H1 (cell line): ENCODE measurements around the gene PDZRN3. TPM values are rescaled to one million over a fixed set of nuclear protein-coding genes. Genes with fewer than 3 reads are reported as not detected.

Source experiments
- CTCF ChIA-PET: fragments of 300-600 bp; sonication (Branson Sonifier 250); formaldehyde crosslinking; loops from one replicate; lab custom pipeline; 2021; ENCODE audit not compliant: partially characterized antibody; lab: Charles Lee
- POLR2A ChIA-PET: fragments of 300-600 bp; sonication (Branson Sonifier 250); formaldehyde crosslinking; loops from one replicate; lab custom pipeline; 2021; ENCODE audit warnings: inconsistent platforms; ENCODE audit not compliant: partially characterized antibody; lab: Charles Lee
- DNase-seq, 2 experiments: peaks; one replicate each; pipeline versions ENCODE4 v3.0.0 to v3.0.0-alpha.2; 2010 to 2022; ENCODE audit warnings: low spot score in 2 of 2, low read depth in 1 of 2, mixed read lengths in 1 of 2
- FAIRE-seq: peaks from 2 replicates; lab custom pipeline; 2011; peaks lifted over from hg19 to GRCh38; lab: Jason Lieb, UNC
- H2AFZ ChIP-seq: 2 replicates; pipeline ENCODE4 v1.8.1; 2012; ENCODE audit warnings: low read length, inconsistent platforms
- H2AK5ac ChIP-seq: 2 replicates; pipeline ENCODE4 v1.6.1; 2013; ENCODE audit warnings: low read depth, low read length
- H2BK120ac ChIP-seq: replicated peaks from 2 replicates; pipeline ENCODE3; 2013; ENCODE audit warnings: low read depth, low read length, inconsistent platforms
- H2BK12ac ChIP-seq: 2 replicates; pipeline ENCODE4 v1.6.1; 2013; ENCODE audit warnings: low read depth, low read length
- H2BK15ac ChIP-seq: 2 replicates; pipeline ENCODE4 v1.6.1; 2013; ENCODE audit warnings: low read length
- H2BK20ac ChIP-seq: 2 replicates; pipeline ENCODE4 v1.6.1; 2013; ENCODE audit warnings: low read length
- H2BK5ac ChIP-seq: 2 replicates; pipeline ENCODE4 v1.6.1; 2013; ENCODE audit warnings: low read depth, low read length
- H3K14ac ChIP-seq: 2 replicates; pipeline ENCODE4 v1.6.1; 2013; ENCODE audit warnings: inconsistent platforms; ENCODE audit not compliant: insufficient read length
- H3K18ac ChIP-seq: 2 replicates; pipeline ENCODE4 v1.6.1; 2013; ENCODE audit warnings: low read length; ENCODE audit errors: extremely low read depth
- H3K23ac ChIP-seq: 2 replicates; pipeline ENCODE4 v1.6.1; 2013; ENCODE audit warnings: inconsistent platforms; ENCODE audit not compliant: insufficient read length
- H3K23me2 ChIP-seq: 2 replicates; pipeline ENCODE4 v1.6.1; 2013; ENCODE audit warnings: low read depth, low read length
- H3K27ac ChIP-seq: 2 replicates; pipeline ENCODE4 v1.6.1; 2011; ENCODE audit warnings: low read depth, low read length, inconsistent platforms
- H3K27me3 ChIP-seq, 4 experiments: replicated peaks in 1 of 4; 1 replicate in 1 of 4; 2 replicates in 3 of 4; pipeline versions ENCODE4 v1.6.1 to v1.8.1; 2011 to 2013; ENCODE audit warnings: low read length in 3 of 4, mild to moderate bottlenecking in 3 of 4, inconsistent platforms in 2 of 4, mixed read lengths in 2 of 4, moderate library complexity in 1 of 4; ENCODE audit not compliant: control insufficient read depth in 3 of 4, insufficient read depth in 3 of 4; ENCODE audit errors: extremely low read depth in 1 of 4
- H3K36me3 ChIP-seq, 4 experiments: 2 replicates each; pipeline versions ENCODE4 v1.6.1 to v1.8.1; 2011 to 2013; ENCODE audit warnings: mild to moderate bottlenecking in 4 of 4, low read length in 3 of 4, moderate library complexity in 2 of 4, control low read depth in 1 of 4, inconsistent platforms in 1 of 4; ENCODE audit not compliant: insufficient read depth in 4 of 4, control insufficient read depth in 2 of 4
- H3K4ac ChIP-seq: replicated peaks from 2 replicates; pipeline ENCODE3; 2013; ENCODE audit warnings: low read length, low read depth, mixed read lengths, inconsistent platforms; ENCODE audit not compliant: insufficient read length
- H3K4me1 ChIP-seq, 4 experiments: replicated peaks in 1 of 4; 1 replicate in 1 of 4; 2 replicates in 3 of 4; pipeline versions ENCODE4 v1.6.1 to v1.8.1; 2011 to 2013; ENCODE audit warnings: low read length in 3 of 4, inconsistent platforms in 2 of 4, mixed read lengths in 1 of 4; ENCODE audit not compliant: insufficient read depth in 4 of 4, control insufficient read depth in 3 of 4
- H3K4me2 ChIP-seq, 2 experiments: 2 replicates each; pipeline versions ENCODE4 v1.6.1 to v1.8.1; 2011 to 2013; ENCODE audit warnings: low read depth in 2 of 2, low read length in 2 of 2, control low read depth in 1 of 2, inconsistent platforms in 1 of 2, mild to moderate bottlenecking in 1 of 2; ENCODE audit not compliant: insufficient read depth in 1 of 2
- H3K4me3 ChIP-seq, 4 experiments: fragments of 200-600, 300-600 bp in 1 of 4; sonication (generic), shearing (Covaris generic), sonication (Bioruptor Twin) in 1 of 4; 2 replicates each; pipeline versions ENCODE4 v1.5.1 to v1.8.1; 2011 to 2016; ENCODE audit warnings: low read length in 4 of 4, low read depth in 3 of 4, control low read depth in 2 of 4, inconsistent platforms in 2 of 4, mild to moderate bottlenecking in 2 of 4, mixed read lengths in 1 of 4, moderate library complexity in 1 of 4; ENCODE audit not compliant: insufficient read depth in 2 of 4; ENCODE audit errors: extremely low read depth in 1 of 4
- H3K56ac ChIP-seq: replicated peaks from 2 replicates; pipeline ENCODE3; 2013; ENCODE audit warnings: low read depth, mild to moderate bottlenecking, mixed read lengths, low read length, inconsistent platforms; ENCODE audit not compliant: insufficient read length
- H3K79me1 ChIP-seq: 2 replicates; pipeline ENCODE4 v1.6.1; 2013; ENCODE audit warnings: low read depth, low read length, control low read depth
- H3K79me2 ChIP-seq, 2 experiments: 2 replicates each; pipeline versions ENCODE4 v1.6.1 to v1.8.1; 2012 to 2013; ENCODE audit warnings: low read length in 2 of 2, mild to moderate bottlenecking in 2 of 2, inconsistent platforms in 1 of 2; ENCODE audit not compliant: insufficient read depth in 2 of 2, control insufficient read depth in 1 of 2
- H3K9ac ChIP-seq, 4 experiments: replicated peaks in 1 of 4; 1 replicate in 1 of 4; 2 replicates in 3 of 4; pipeline versions ENCODE4 v1.6.1 to v1.8.1; 2011 to 2013; ENCODE audit warnings: low read depth in 3 of 4, low read length in 3 of 4, control low read depth in 2 of 4, mild to moderate bottlenecking in 2 of 4, moderate library complexity in 2 of 4, inconsistent platforms in 1 of 4; ENCODE audit errors: extremely low read depth in 1 of 4
- H3K9me3 ChIP-seq, 2 experiments: 2 replicates each; pipeline versions ENCODE4 v1.6.1 to v1.8.1; 2012 to 2013; ENCODE audit warnings: mild to moderate bottlenecking in 2 of 2, moderate library complexity in 2 of 2, control low read depth in 1 of 2, inconsistent platforms in 1 of 2, low read depth in 1 of 2, low read length in 1 of 2, mixed read lengths in 1 of 2; ENCODE audit not compliant: insufficient read depth in 2 of 2
- H4K20me1 ChIP-seq, 2 experiments: replicated peaks in 1 of 2; 2 replicates each; pipeline versions ENCODE3 to v1.8.1; 2011 to 2013; ENCODE audit warnings: inconsistent platforms in 2 of 2, low read length in 2 of 2, mild to moderate bottlenecking in 1 of 2; ENCODE audit not compliant: insufficient read depth in 2 of 2, control insufficient read depth in 1 of 2
- H4K5ac ChIP-seq: 2 replicates; pipeline ENCODE4 v1.6.1; 2013; ENCODE audit warnings: low read length, low read depth, mixed read lengths, inconsistent platforms; ENCODE audit not compliant: insufficient read length
- H4K8ac ChIP-seq: 2 replicates; pipeline ENCODE4 v1.8.0; 2013; ENCODE audit warnings: mild to moderate bottlenecking, moderate library complexity, low read length, inconsistent platforms; ENCODE audit not compliant: insufficient read depth; ENCODE audit errors: extremely low read depth
- H4K91ac ChIP-seq: replicated peaks from 2 replicates; pipeline ENCODE3; 2013; ENCODE audit warnings: low read length, mixed read lengths, inconsistent platforms; ENCODE audit not compliant: insufficient read length
- BCL11A ChIP-seq, 2 experiments: IDR thresholded peaks; one replicate each; pipeline ENCODE4 v1.6.1; 2011; ENCODE audit warnings: low read depth in 2 of 2, low read length in 2 of 2, mild to moderate bottlenecking in 2 of 2
- BRCA1 ChIP-seq: IDR thresholded peaks from 2 replicates; pipeline ENCODE4 v1.6.1; 2012; ENCODE audit warnings: low read depth, low read length, improper control_type of control experiment
- CREB1 ChIP-seq: IDR thresholded peaks from 2 replicates; pipeline ENCODE4 v1.6.1; 2012; ENCODE audit warnings: inconsistent platforms
- HDAC6 ChIP-seq: IDR thresholded peaks from one replicate; pipeline ENCODE4 v1.7.1; 2012; ENCODE audit warnings: low read depth, mild to moderate bottlenecking, inconsistent platforms, low read length, moderate library complexity
- JUND ChIP-seq: IDR thresholded peaks from 2 replicates; pipeline ENCODE4 v1.6.1; 2011; ENCODE audit warnings: mild to moderate bottlenecking, improper control_type of control experiment, low read length
- KDM4A ChIP-seq: IDR thresholded peaks from one replicate; pipeline ENCODE4 v1.7.1; 2012; ENCODE audit warnings: low read depth, mild to moderate bottlenecking, moderate library complexity, low read length, inconsistent platforms; ENCODE audit not compliant: severe bottlenecking
- KDM5A ChIP-seq: fragments of 200-600 bp; IDR thresholded peaks from 2 replicates; pipeline ENCODE4 v1.7.1; 2012; ENCODE audit warnings: mild to moderate bottlenecking, low read length, inconsistent platforms, mixed read lengths
- MAFK ChIP-seq: IDR thresholded peaks from 2 replicates; pipeline ENCODE4 v1.6.1; 2012; ENCODE audit warnings: low read depth, mild to moderate bottlenecking, improper control_type of control experiment, low read length
- RNF2 ChIP-seq: fragments of 200-900, 300-1000 bp; sonication (generic); IDR thresholded peaks from 2 replicates; pipeline ENCODE4 v1.7.1; 2016; ENCODE audit warnings: borderline replicate concordance, low read depth, mild to moderate bottlenecking, antibody characterized with exemption, low read length; ENCODE audit not compliant: poor library complexity, severe bottlenecking; ENCODE audit errors: missing control alignments
- RXRA ChIP-seq: IDR thresholded peaks from 2 replicates; pipeline ENCODE4 v1.6.1; 2011; ENCODE audit warnings: low read depth, mild to moderate bottlenecking, low read length, moderate library complexity; ENCODE audit not compliant: insufficient read depth
- SAP30 ChIP-seq: fragments of 300-600 bp; sonication (generic); IDR thresholded peaks from 2 replicates; pipeline ENCODE4 v1.7.1; 2012; ENCODE audit warnings: low read length, moderate library complexity, mild to moderate bottlenecking, inconsistent platforms; ENCODE audit not compliant: insufficient read depth, insufficient replicate concordance
- SIRT6 ChIP-seq: IDR thresholded peaks from one replicate; pipeline ENCODE4 v1.7.1; 2012; ENCODE audit warnings: low read length, inconsistent platforms
- SIX5 ChIP-seq: IDR thresholded peaks from 2 replicates; pipeline ENCODE4 v1.6.1; 2011; ENCODE audit warnings: mild to moderate bottlenecking, low read depth, low read length
- WGBS, 2 experiments: shearing (Covaris generic) in 1 of 2; methylation state at CpG; one replicate each; pipeline versions ENCODE4 v1.1.6 to v1.1.7; 2013 to 2015; ENCODE audit warnings: low lambda C conversion rate in 2 of 2, mixed read lengths in 2 of 2, inconsistent platforms in 1 of 2, low coverage in 1 of 2, missing lambda C conversion rate in 1 of 2; ENCODE audit not compliant: insufficient replicate concordance in 2 of 2, insufficient coverage in 1 of 2, insufficient read length in 1 of 2; ENCODE audit errors: extremely low coverage in 1 of 2, missing lambda C conversion rate in 1 of 2; 5-methylcytosine and 5-hydroxymethylcytosine counted together
- polyA plus RNA-seq, 7 experiments: library from polyadenylated mRNA; depleted of rRNA in 3 of 7; stranded (reverse) in 5 of 7; unstranded in 2 of 7; fragments of >200 nt in 5 of 7; fragments of 200-250 nt in 2 of 7; gene quantifications; 1 replicate in 5 of 7; 2 replicates in 1 of 7; 4 replicates in 1 of 7; pipeline versions ENCODE4 v1.2.1 to v1.2.3, GENCODE V29; 2011 to 2013; ENCODE audit warnings: missing spikeins in 2 of 7, mixed read lengths in 2 of 7
- total RNA-seq: library from RNA; stranded (reverse); fragmentation: NEBNext Ultra II Directional; extraction: Animal tissue kit (Norgen Biotek cat#: 25700); gene quantifications from 2 replicates; pipeline ENCODE4 v1.2.1, GENCODE V29; 2021

Gene PDZRN3
- total and polyA plus RNA-seq, 2 of the 8 experiments (the other 6 are each of a cell fraction or from before 2014, with no cell fraction given) = 4.2 to 20.5 TPM

GRCh38 chr3:73504239-73504638 lies 120.5 kb downstream of the PDZRN3 start:
- no peak overlapping the region for H4K91ac ChIP-seq
- H3K4ac ChIP-seq = no peak overlapping the region
- no peak overlapping the region for H3K9ac ChIP-seq
- DNase-seq (no peak), FAIRE-seq (no peak)
- no peak overlapping the region for H2AFZ ChIP-seq
- ChIA-PET POLR2A (interaction anchor here (0.6 kb wide), 1 partner anchor 28 kb away, joined by 5 read pairs; no protein-coding TSS in a partner anchor), CTCF (interaction anchor here (1.0 to 3.9 kb wide), 3 partner anchors 9 to 312 kb away, joined by 3 to 35 read pairs (median 5); no protein-coding TSS in a partner anchor)
- H3K36me3 ChIP-seq = no peaks in the 10 kb centered on the region
- H2BK20ac ChIP-seq = no peak overlapping the region
- no peak overlapping the region for H2BK12ac ChIP-seq
- peaks cover 0 to 3% (median 2%) of the 10 kb centered on the region in 4 experiments; a peak in 3 of 7 replicates for H3K4me1 ChIP-seq
- no peak overlapping the region for H3K27ac ChIP-seq
- no peaks in the 10 kb centered on the region for H3K9me3 ChIP-seq
- no peaks in the 10 kb centered on the region for H3K79me2 ChIP-seq
- H2BK120ac ChIP-seq = no peak overlapping the region
- no peak overlapping the region for H2BK15ac ChIP-seq
- no peak overlapping the region for H3K18ac ChIP-seq
- TF ChIP-seq JUND (no peak), BCL11A (IDR thresholded peaks at IDR 0.05; ENCODE audit: low read depth in 2 of 2, low read length in 2 of 2) (no peak), RXRA (no peak), KDM5A (no peak), BRCA1 (no peak), SAP30 (no peak), KDM4A (no peak), SIX5 (no peak), RNF2 (no peak), SIRT6 (no peak), HDAC6 (no peak), CREB1 (no peak), MAFK (no peak)
- no peaks in the 10 kb centered on the region for H3K23me2 ChIP-seq
- no peaks in the 10 kb centered on the region for H4K20me1 ChIP-seq
- H3K4me3 ChIP-seq = no peak overlapping the region
- no peaks in the 10 kb centered on the region for H3K27me3 ChIP-seq
- WGBS, 2 experiments = 77% methylated on average over 3 of the region's 3 CpGs; no CpG with 5 or more reads in 1 of the 2 experiments
- H3K79me1 ChIP-seq = no peaks in the 10 kb centered on the region
- H2AK5ac ChIP-seq = no peak overlapping the region
- H3K4me2 ChIP-seq = no peak overlapping the region
- no peak overlapping the region for H3K14ac ChIP-seq
- H3K56ac ChIP-seq = no peak overlapping the region
- H4K8ac ChIP-seq = no peak overlapping the region
- H2BK5ac ChIP-seq = no peak overlapping the region
- no peak overlapping the region for H3K23ac ChIP-seq
- H4K5ac ChIP-seq = no peak overlapping the region
